H1 (cell line): Measurements from ENCODE around the gene PTK6. TPM values are rescaled to one million over a fixed set of nuclear protein-coding genes. Genes with fewer than 3 reads are reported as not detected.
A peak's percentile ranks its signal among the peaks of the same experiment; 100 is the strongest.

Experiments used
- MAX ChIP-seq: IDR thresholded peaks from 2 replicates; pipeline ENCODE4 v1.6.1; 2012; ENCODE audit warnings: inconsistent platforms
- SIN3A ChIP-seq, 2 experiments: IDR thresholded peaks in 1 of 2; conservative IDR thresholded peaks in 1 of 2; 2 replicates each; pipeline ENCODE4 v1.6.1; 2011 to 2012; ENCODE audit warnings: low read length in 2 of 2, improper control_type of control experiment in 1 of 2, low read depth in 1 of 2, mild to moderate bottlenecking in 1 of 2
- SUZ12 ChIP-seq: fragments of 200-600 bp; sonication (generic); IDR thresholded peaks from 2 replicates; pipeline ENCODE4 v1.6.1; 2012; ENCODE audit warnings: mild to moderate bottlenecking, inconsistent platforms, low read length, moderate library complexity, mixed read lengths
- YY1 ChIP-seq: IDR thresholded peaks from 2 replicates; pipeline ENCODE4 v1.6.1; 2011; ENCODE audit warnings: low read depth, mild to moderate bottlenecking, low read length
- polyA plus RNA-seq, 7 experiments: library from polyadenylated mRNA; depleted of rRNA in 3 of 7; stranded (reverse) in 5 of 7; unstranded in 2 of 7; fragments of >200 nt in 5 of 7; fragments of 200-250 nt in 2 of 7; gene quantifications; 1 replicate in 5 of 7; 2 replicates in 1 of 7; 4 replicates in 1 of 7; pipeline versions ENCODE4 v1.2.1 to v1.2.3, GENCODE V29; 2011 to 2013; ENCODE audit warnings: missing spikeins in 2 of 7, mixed read lengths in 2 of 7
- total RNA-seq: library from RNA; stranded (reverse); fragmentation: NEBNext Ultra II Directional; extraction: Animal tissue kit (Norgen Biotek cat#: 25700); gene quantifications from 2 replicates; pipeline ENCODE4 v1.2.1, GENCODE V29; 2021

Gene PTK6
- total and polyA plus RNA-seq, 2 of the 8 experiments (the other 6 are each of a cell fraction or from before 2014, with no cell fraction given), result 0.12 to 0.19 TPM

GRCh38 chr20:63488315-63489251 is 48.6 kb downstream of the PTK6 start (continued):
- TF ChIP-seq YY1 (0 out of 2 replicates have a peak, but pooled peaks have one; percentile 19), SUZ12 (0 out of 2 replicates have a peak, but pooled peaks have one; percentile 3), SIN3A (conservative IDR thresholded peaks at IDR 0.05 in 1 of 2, IDR thresholded peaks at IDR 0.05 in 1 of 2; ENCODE audit: low read depth in 1 of 2, low read length in 2 of 2) (no peak), MAX (0 out of 2 replicates have a peak, but pooled peaks have one; percentile 43)
